OCI-LY7 (cell line): ENCODE measurements around the gene C11orf52.

Source experiments
- CTCF ChIP-seq: fragments of 200-600 bp; sonication (generic); conservative IDR thresholded peaks from 2 replicates; pipeline ENCODE4 v1.5.1; 2014; ENCODE audit warnings: mild to moderate bottlenecking, antibody characterized with exemption, low read length, moderate library complexity, mixed read lengths
- EZH2phosphoT487 ChIP-seq: fragments of 200-600 bp; sonication (generic); IDR thresholded peaks from 2 replicates; pipeline ENCODE4 v1.6.1; 2018; ENCODE audit warnings: low read depth, borderline replicate concordance, mild to moderate bottlenecking, mixed run types, antibody characterized with exemption, low read length, moderate library complexity, mixed read lengths

- TF ChIP-seq CTCF (peak; percentile 86), EZH2phosphoT487 (no peak)
Measured at GRCh38 chr11:111878849-111879636, 39.7 kb upstream of the C11orf52 start, which contains the start of the genes CFAP68 and FDXACB1.
